GM10248 (cell line): Measurements from ENCODE around the gene TRIM59.

Source experiments
- CTCF ChIA-PET: fragments of 300-600 bp; sonication (Branson Sonifier 250); formaldehyde crosslinking; extraction: SDS; loops from one replicate; lab custom pipeline; 2021; ENCODE audit warnings: antibody characterized with exemption; lab: Yijun Ruan, JAX
- POLR2A ChIA-PET: fragments of 350-650 bp; sonication (Branson Sonifier 250); formaldehyde crosslinking; extraction: SDS; loops from one replicate; lab custom pipeline; 2020; ENCODE audit warnings: antibody characterized with exemption; lab: Yijun Ruan, JAX
- DNase-seq: peaks from one replicate; pipeline ENCODE4 v3.0.0; 2012; ENCODE audit errors: extremely low spot score
- TF ChIP-seq, protein P1 (sequence below): IDR thresholded peaks from 2 replicates; pipeline ENCODE4 v1.5.1; 2012; ENCODE audit warnings: mild to moderate bottlenecking, low read depth; ENCODE audit errors: extremely low read depth, missing control alignments, control extremely low read depth

The TRIM59 gene

DNA sequence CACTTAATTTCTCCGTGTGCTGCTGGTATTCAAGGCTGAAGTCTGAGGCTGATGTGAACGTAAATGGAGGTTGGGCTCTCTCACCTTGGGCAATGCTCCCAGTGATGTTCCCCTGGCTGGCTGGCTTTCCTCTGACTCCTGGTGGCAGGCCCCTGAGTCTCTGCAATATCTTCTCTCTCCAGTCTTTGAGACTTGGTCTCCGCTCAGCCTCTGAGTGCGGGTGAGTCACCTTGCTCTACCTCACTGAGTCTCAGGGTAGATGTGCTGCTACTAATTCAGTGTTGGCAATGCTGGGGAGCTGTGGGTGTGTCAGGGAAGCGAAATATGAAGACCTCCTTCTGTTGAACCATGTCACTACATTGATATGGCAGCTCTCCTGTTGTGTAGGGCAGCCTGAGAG lies 31.3 kb upstream of the TRIM59 start:
- POLR2A ChIA-PET: no interaction called here
- DNase-seq: no peak
- TF ChIP-seq, protein P1, sequence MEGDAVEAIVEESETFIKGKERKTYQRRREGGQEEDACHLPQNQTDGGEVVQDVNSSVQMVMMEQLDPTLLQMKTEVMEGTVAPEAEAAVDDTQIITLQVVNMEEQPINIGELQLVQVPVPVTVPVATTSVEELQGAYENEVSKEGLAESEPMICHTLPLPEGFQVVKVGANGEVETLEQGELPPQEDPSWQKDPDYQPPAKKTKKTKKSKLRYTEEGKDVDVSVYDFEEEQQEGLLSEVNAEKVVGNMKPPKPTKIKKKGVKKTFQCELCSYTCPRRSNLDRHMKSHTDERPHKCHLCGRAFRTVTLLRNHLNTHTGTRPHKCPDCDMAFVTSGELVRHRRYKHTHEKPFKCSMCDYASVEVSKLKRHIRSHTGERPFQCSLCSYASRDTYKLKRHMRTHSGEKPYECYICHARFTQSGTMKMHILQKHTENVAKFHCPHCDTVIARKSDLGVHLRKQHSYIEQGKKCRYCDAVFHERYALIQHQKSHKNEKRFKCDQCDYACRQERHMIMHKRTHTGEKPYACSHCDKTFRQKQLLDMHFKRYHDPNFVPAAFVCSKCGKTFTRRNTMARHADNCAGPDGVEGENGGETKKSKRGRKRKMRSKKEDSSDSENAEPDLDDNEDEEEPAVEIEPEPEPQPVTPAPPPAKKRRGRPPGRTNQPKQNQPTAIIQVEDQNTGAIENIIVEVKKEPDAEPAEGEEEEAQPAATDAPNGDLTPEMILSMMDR: no peak
- CTCF ChIA-PET: interaction anchor here (1.2 to 2.1 kb wide), 3 partner anchors 8 to 22 kb away, joined by 5 to 9 read pairs (median 8); no protein-coding TSS in a partner anchor

DNA sequence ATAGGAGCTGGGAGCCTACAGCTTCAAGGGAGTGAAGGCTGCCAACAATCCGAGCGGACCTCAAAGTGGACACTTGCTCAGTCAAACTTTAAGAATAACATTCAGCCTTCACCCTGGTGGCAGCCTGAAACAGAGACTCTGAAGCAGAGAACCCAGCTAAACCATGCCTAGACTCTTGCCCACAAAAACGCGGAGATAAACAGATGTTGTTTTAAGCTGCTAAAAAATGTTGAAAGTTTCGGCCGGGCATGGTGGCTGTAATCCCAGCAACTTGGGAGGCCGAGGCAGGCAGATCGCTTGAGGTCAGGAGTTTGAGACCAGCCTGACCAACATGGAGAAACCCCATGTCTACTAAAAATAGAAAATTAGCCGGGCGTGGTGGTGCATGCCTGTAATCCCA lies 29.8 kb upstream of the TRIM59 start:
- POLR2A ChIA-PET: no interaction called here
- CTCF ChIA-PET: interaction anchor here (1.1 kb wide), 1 partner anchor 15 kb away, joined by 3 read pairs; no protein-coding TSS in a partner anchor
- no peak for DNase-seq

DNA sequence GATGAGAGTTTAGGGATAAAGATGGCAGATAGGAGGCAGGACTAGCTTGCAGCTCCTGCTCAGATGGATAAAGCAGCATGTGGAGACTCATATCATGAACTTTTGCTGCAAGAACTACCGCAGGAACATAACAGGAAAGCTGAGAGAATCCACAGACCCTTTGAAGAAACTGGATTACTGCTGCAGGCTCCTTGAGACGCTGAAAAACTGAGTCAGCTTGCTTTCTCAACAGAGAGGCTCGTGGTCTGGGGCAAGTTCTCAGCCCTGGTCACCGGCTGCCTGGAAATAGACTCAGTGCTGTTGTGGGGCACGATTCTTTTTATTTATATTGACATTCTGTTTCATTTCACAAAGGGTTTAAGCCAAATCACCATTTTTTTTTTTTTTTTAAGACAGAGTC lies 28.8 kb upstream of the TRIM59 start:
- POLR2A ChIA-PET: no interaction called here
- no peak for DNase-seq
- TF ChIP-seq, protein P1: no peak
- CTCF ChIA-PET: interaction anchor here (1.1 kb wide), 1 partner anchor 10 kb away, joined by 4 read pairs; no protein-coding TSS in a partner anchor

More for the DNA sequence above, 29.8 kb upstream of the TRIM59 start:
- TF ChIP-seq, protein P1: no peak

DNA sequence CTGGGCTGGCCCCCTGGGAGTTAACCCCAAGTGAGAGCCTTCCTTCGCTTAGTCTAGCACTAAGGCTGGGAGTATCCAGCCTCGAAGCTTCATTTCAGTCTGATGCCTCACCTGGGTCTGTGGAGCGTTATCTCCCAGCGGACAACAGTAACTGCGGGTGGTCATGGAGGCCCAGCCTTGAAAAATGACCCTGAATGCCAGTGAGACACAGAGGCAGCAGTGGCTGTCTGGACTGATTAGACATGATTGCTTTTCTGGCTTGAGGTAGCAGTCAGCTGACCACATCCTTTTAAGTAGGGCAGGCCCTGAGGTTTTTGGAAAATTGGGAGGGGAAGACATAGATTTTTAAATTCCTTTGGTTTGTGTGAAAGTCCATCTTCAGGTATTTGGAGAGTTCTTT lies 28.2 kb upstream of the TRIM59 start:
- TF ChIP-seq, protein P1: no peak
- CTCF ChIA-PET: interaction anchor here (1.0 to 1.1 kb wide), 2 partner anchors 8 to 9 kb away, joined by 4 read pairs; no protein-coding TSS in a partner anchor
- POLR2A ChIA-PET: no interaction called here
- DNase-seq: no peak

DNA sequence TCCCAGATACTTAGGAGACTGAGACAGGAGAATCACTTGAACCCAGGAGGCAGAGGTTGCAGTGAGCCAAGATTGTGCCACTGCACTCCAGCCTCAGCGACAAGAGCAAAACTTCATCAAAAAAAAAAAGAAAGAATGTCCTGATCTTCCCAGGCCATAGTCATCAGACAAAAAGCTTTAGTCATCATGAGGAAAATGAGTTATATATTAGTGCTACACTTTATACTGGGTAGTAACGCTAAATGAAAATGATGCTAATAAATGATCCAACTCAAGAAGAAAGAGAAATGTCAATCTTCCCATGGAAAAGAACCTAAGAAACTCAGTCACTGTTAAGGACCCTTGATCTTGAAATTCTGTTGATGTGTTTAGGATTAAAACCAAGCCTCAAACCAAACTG lies 26.3 kb upstream of the TRIM59 start:
- POLR2A ChIA-PET: no interaction called here
- TF ChIP-seq, protein P1: no peak
- no peak for DNase-seq
- CTCF ChIA-PET: no interaction called here

DNA sequence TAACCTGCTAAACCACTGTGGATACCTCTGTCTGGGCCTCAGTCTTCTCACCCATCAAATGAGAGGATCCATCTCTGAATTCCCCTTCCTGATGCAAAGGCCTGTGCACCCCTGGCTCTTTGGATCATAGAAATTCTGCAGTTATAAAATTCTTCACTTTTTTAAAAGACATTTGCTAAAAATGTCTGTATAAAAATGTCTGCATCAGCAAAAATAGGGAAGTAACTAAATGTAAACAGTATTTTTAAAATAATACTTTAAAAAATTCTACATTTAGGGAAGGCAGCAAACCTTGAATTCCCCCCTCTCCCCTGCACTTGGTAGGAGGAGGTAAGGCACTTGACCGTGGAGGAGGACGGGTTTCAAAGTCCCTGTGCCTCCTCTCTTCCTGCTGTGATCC lies 25.6 kb upstream of the TRIM59 start:
- ChIA-PET CTCF (no interaction called here), POLR2A (no interaction called here)
- TF ChIP-seq, protein P1: no peak
- no peak for DNase-seq
